Erythroblast (primary cell): ENCODE results near the gene PITPNC1.

Experiments used
- GATA1 ChIP-seq: IDR thresholded peaks from 2 replicates; pipeline ENCODE4 v1.6.1; 2011; ENCODE audit warnings: low read depth, mild to moderate bottlenecking, control low read depth, low read length, moderate library complexity
- POLR2A ChIP-seq: IDR thresholded peaks from 2 replicates; pipeline ENCODE4 v1.6.1; 2011; ENCODE audit warnings: mild to moderate bottlenecking, low read length

DNA sequence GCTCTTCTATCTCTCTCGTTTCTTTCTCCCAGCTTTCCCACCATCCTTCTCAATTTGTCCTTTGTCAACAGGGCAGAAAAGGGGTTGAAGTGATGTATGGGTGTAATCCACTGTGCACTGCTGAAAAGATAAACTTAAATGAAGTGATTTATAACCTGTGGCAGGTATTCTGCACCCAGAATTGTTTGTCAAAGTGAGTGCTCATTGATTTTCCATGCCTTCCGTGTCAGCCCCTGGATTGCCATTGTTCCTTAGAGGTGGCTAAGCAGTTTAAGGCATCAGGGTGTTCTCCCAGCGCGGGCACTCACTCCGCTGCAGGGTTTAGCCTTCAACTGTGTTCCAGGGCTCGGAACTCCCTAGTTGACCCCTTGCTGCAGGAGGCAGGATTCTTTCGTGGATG lies 82.9 kb downstream of the PITPNC1 start:
- TF ChIP-seq POLR2A (no peak), GATA1 (no peak)
